ENCODE results near the gene MEIS1.

DNA sequence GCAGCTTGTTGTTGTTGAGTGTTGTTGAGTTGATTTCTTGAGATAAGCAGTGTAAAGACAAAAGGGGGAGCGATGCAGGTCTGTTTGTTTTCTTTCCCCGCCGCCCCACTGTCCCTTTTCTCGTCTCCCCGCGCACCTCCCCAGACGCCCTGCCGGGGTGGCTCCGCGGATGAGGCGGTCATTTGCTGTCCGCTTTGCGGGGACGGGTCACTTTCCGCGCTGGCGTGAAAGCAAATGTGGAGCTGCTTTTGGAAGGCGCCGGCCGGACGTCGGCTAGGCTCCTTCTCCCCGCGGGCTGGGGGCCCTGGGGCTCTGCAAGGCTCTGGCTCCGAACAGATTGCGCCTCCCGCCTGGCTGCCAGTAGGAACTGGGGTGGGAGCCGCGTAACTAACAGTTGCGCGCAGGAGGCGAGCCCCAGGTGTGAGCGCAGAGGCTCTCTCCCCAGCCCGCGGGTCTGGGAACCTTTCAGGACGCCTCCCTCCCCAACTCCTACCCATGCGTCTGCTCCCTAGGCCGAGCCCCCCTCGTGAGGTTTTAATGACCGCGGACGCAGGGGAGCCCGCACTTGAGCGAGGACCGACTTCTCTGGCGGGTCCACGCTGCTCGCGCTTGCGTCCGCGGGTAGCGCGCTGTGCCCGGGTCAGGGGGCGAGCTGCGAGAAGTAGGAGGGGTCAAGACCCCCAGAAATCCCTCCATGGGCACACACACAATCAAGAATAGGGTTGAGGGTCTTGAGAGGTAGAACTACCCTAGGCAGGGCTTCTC, 146.6 kb downstream of the MEIS1 start:
- TF ChIP-seq POLR2AphosphoS5 (IDR thresholded peaks at IDR 0.05; ENCODE audit: borderline replicate concordance, low read depth, low read length) (no peak), EZH2 (IDR thresholded peaks at IDR 0.05) (no peak), FOXP2 (optimal IDR thresholded peaks at IDR 0.05; ENCODE audit: control extremely low read depth, extremely low read length, insufficient read depth) (no peak)
